ENCODE results near the gene TEK. TPM values are rescaled to one million over a fixed set of nuclear protein-coding genes. Genes with fewer than 3 reads are reported as not detected.
A peak's percentile ranks its signal among the peaks of the same experiment; 100 is the strongest.

The TEK gene
- total RNA-seq, 1 donor from 2014 or later = 2.7 TPM

DNA sequence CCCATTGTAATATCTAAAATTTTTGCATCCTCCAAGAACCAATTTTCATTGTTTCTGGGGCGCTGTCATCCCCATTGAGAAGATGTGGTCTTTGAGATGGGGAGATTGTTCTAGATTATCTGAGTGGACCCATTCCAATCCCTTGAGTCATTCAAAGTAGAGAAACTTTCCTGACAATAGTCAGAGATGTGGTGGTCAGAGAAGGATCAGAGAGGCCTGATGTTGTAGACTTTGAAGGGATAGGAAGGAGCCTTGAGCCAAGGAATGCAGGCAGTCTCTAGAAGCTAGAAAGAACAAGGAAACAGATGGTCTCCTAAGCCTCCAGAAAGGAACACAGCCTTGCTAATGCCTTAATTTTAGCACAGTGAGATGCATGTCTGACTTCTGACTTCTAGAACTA is 80.4 kb downstream of the TEK start:
- no peak for DNase-seq (ENCODE audit: low spot score)
- Mint-ChIP-seq H3K27me3 (ENCODE audit: low read depth) (no peaks in the 10 kb centered on the region), H3K27ac (ENCODE audit: unreplicated experiment) (no peak overlapping the region), H3K36me3 (ENCODE audit: low read depth) (no peaks in the 10 kb centered on the region), H3K4me1 (ENCODE audit: low read depth) (peaks cover 41% of the 10 kb centered on the region), H3K4me3 (ENCODE audit: unreplicated experiment) (no peak overlapping the region), H3K9me3 (ENCODE audit: low read depth) (peaks cover 6% of the 10 kb centered on the region)
- TF ChIP-seq, protein P1, sequence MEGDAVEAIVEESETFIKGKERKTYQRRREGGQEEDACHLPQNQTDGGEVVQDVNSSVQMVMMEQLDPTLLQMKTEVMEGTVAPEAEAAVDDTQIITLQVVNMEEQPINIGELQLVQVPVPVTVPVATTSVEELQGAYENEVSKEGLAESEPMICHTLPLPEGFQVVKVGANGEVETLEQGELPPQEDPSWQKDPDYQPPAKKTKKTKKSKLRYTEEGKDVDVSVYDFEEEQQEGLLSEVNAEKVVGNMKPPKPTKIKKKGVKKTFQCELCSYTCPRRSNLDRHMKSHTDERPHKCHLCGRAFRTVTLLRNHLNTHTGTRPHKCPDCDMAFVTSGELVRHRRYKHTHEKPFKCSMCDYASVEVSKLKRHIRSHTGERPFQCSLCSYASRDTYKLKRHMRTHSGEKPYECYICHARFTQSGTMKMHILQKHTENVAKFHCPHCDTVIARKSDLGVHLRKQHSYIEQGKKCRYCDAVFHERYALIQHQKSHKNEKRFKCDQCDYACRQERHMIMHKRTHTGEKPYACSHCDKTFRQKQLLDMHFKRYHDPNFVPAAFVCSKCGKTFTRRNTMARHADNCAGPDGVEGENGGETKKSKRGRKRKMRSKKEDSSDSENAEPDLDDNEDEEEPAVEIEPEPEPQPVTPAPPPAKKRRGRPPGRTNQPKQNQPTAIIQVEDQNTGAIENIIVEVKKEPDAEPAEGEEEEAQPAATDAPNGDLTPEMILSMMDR (IDR thresholded peaks at IDR 0.05) = no peak

DNA sequence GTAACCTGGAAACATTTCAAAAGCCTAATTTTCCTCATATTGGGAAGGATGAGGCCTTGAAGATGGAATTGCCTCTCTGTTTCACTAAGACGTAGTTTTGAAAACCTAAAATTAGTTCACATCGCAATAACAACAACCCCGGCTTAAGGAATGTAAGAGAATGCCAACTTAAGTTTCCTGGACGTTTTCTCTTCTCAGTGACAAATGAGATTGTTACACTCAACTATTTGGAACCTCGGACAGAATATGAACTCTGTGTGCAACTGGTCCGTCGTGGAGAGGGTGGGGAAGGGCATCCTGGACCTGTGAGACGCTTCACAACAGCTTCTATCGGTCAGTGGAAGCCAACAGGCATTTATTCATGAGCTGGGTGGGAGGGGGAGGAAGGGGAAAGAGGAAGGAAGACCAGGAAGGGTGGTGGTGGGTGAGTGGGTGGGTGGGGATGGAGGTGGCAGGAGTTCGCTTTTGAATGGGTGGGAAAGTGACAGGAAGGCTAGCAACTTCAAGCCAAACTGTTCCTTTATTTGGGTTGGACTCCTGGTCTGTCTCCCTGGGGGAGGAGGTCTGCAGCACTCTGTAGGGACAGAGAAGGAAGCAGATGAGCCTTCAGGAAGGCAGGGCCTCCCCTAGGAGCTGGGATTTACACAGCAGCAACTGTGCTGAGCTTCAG is 83.4 kb downstream of the TEK start:
- Mint-ChIP-seq H3K9me3 (ENCODE audit: low read depth) (peaks cover 6% of the 10 kb centered on the region), H3K27me3 (ENCODE audit: low read depth) (no peaks in the 10 kb centered on the region), H3K36me3 (ENCODE audit: low read depth) (no peaks in the 10 kb centered on the region), H3K4me3 (ENCODE audit: unreplicated experiment) (peak overlapping the region; percentile 47), H3K4me1 (ENCODE audit: low read depth) (peaks cover 62% of the 10 kb centered on the region), H3K27ac (ENCODE audit: unreplicated experiment) (peak overlapping the region; percentile 91)
- TF ChIP-seq, protein P1 (IDR thresholded peaks at IDR 0.05) = no peak
- no peak for DNase-seq (ENCODE audit: low spot score)

DNA sequence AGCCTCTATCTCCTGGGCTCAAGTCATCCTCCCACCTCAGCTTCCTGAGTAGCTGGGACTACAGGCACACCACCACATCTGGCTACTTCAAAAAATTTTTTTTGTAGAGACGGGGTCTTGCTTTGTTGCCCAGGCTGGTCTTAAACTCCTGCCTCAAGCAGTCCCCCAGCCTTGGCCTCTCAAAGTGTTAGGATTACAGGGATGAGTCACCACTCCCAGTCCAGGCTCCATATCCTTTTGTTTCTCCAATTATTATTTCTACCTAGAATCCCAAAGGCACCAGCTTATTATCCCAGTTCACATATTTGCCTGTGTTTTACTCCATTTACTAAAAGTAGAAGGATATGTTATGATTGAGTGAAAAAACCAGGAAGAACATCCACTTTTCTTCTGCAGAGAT is 84.9 kb downstream of the TEK start:
- H3K27me3 Mint-ChIP-seq (ENCODE audit: low read depth) = no peaks in the 10 kb centered on the region
- H3K36me3 Mint-ChIP-seq (ENCODE audit: low read depth) = no peaks in the 10 kb centered on the region
- H3K4me3 Mint-ChIP-seq (ENCODE audit: unreplicated experiment) = no peak overlapping the region
- peaks cover 68% of the 10 kb centered on the region for H3K4me1 Mint-ChIP-seq (ENCODE audit: low read depth)
- peaks cover 6% of the 10 kb centered on the region for H3K9me3 Mint-ChIP-seq (ENCODE audit: low read depth)
- TF ChIP-seq, protein P1 (IDR thresholded peaks at IDR 0.05) = no peak
- H3K27ac Mint-ChIP-seq (ENCODE audit: unreplicated experiment) = peak overlapping the region; percentile 88
- DNase-seq (ENCODE audit: low spot score) = no peak

DNA sequence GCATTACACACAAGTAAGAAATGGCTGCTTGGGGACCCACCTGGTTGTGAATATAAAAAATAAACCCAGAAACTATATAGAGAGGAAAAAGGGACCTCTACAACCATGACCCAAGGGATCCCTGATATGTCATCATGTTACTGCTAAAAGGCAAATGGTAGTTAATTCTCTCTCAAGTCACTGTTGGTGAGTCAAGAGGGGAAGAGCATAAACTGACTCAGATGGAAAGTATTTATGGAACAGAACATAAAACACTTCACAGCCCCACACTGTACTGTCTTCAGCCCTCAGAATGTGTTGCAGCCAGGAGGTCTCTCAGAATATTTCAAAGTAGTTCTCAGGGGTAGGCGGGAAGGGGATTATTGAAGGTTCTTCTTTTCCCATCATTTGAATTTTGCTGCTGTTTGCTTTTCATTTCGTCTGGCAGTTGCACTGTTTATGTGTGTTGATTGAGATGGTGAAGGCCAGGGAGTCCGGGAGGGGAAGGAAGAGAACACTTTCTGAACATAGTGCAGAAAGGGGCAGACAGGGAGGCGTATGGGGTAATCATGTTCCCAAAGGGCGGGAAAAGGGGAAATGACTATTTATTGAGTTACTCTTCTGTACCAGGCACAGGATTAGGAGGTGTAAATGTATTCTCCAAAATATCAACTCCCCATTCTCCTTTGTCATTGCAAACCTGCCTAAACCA is 85.5 kb downstream of the TEK start:
- Mint-ChIP-seq H3K4me1 (ENCODE audit: low read depth) (peaks cover 68% of the 10 kb centered on the region), H3K27me3 (ENCODE audit: low read depth) (no peaks in the 10 kb centered on the region)

DNA sequence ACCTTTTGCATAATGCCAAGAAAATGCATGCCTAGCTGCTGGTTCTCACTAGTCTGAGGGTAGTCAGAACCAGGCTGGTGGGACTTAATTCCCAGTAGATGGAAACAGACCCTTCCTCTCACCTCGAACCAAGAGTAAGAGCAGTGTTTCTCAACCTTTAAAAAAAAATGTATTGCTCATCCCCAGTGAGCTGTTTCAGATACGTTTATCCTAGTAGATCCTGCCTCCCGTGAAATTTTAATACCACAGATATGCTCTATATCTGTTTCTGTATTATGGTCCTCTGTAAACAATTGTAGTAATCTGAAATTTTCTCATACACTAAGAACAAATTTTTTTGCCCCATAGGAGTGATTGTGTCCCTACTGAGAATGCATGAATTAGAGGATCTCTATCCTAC is 86.2 kb downstream of the TEK start:
- no peak for DNase-seq (ENCODE audit: low spot score)
- H3K27me3 Mint-ChIP-seq (ENCODE audit: low read depth) = no peaks in the 10 kb centered on the region
- H3K4me3 Mint-ChIP-seq (ENCODE audit: unreplicated experiment) = no peak overlapping the region
- H3K4me1 Mint-ChIP-seq (ENCODE audit: low read depth) = peaks cover 68% of the 10 kb centered on the region
- no peaks in the 10 kb centered on the region for H3K9me3 Mint-ChIP-seq (ENCODE audit: low read depth)
- peak overlapping the region; percentile 88 for H3K27ac Mint-ChIP-seq (ENCODE audit: unreplicated experiment)
- no peaks in the 10 kb centered on the region for H3K36me3 Mint-ChIP-seq (ENCODE audit: low read depth)
- TF ChIP-seq, protein P1 (IDR thresholded peaks at IDR 0.05) = no peak

More for the DNA sequence above, 85.5 kb downstream of the TEK start:
- DNase-seq (ENCODE audit: low spot score) = no peak
- Mint-ChIP-seq H3K9me3 (ENCODE audit: low read depth) (peaks cover 3% of the 10 kb centered on the region), H3K4me3 (ENCODE audit: unreplicated experiment) (peak overlapping the region; percentile 18), H3K27ac (ENCODE audit: unreplicated experiment) (peak overlapping the region; percentile 88), H3K36me3 (ENCODE audit: low read depth) (no peaks in the 10 kb centered on the region)
- TF ChIP-seq, protein P1 (IDR thresholded peaks at IDR 0.05) = no peak

All from chondrocyte (in vitro differentiated cells).